ENCODE data around the gene FLT4.
"Not testable (repeated sequence)": the region's sequence is repeated elsewhere in the genome, so short reads cannot be mapped to it uniquely, and the experiment has no call there.

- TF ChIP-seq CTCF (IDR thresholded peaks at IDR 0.05; ENCODE audit: poor library complexity, severe bottlenecking); EZH2 (IDR thresholded peaks at IDR 0.05; ENCODE audit: borderline replicate concordance, insufficient read depth, low read length, poor library complexity, severe bottlenecking); MXI1 (conservative IDR thresholded peaks at IDR 0.05; ENCODE audit: poor library complexity, severe bottlenecking); RAD21 (conservative IDR thresholded peaks at IDR 0.05); EP300 (conservative IDR thresholded peaks at IDR 0.05; ENCODE audit: poor library complexity, severe bottlenecking); POLR2AphosphoS5 (IDR thresholded peaks at IDR 0.05); REST (IDR thresholded peaks at IDR 0.05; ENCODE audit: borderline replicate concordance); SMC3 (conservative IDR thresholded peaks at IDR 0.05; ENCODE audit: poor library complexity); TAF1 (IDR thresholded peaks at IDR 0.05; ENCODE audit: low read depth): not testable (repeated sequence)
Observed at GRCh38 chr5:180678319-180678718, 28.9 kb upstream of the FLT4 start.
